Caco-2 (cell line): ENCODE results near the gene LSP1. TPM values are rescaled to one million over a fixed set of nuclear protein-coding genes. Genes with fewer than 3 reads are reported as not detected.
A peak's percentile ranks its signal among the peaks of the same experiment; 100 is the strongest.

Source experiments
- BruUV-seq: library from RNA; stranded (reverse); fragments of 400-500 nt; replicated peaks from 2 replicates; lab custom pipeline; 2021; lab: Mats Ljungman, UMichigan
- CTCF ChIA-PET: fragments of 300-600 bp; sonication (Branson Sonifier 250); formaldehyde crosslinking; loops from one replicate; lab custom pipeline; 2022; ENCODE audit warnings: antibody characterized with exemption; lab: Charles Lee
- POLR2A ChIA-PET: fragments of 300-600 bp; sonication (Branson Sonifier 250); formaldehyde crosslinking; loops from one replicate; lab custom pipeline; 2022; ENCODE audit warnings: antibody characterized with exemption; lab: Charles Lee
- DNase-seq, 2 experiments: peaks; one replicate each; pipeline versions ENCODE4 v3.0.0 to v3.0.0-alpha.2; 2020 to 2022
- H3K27me3 ChIP-seq: replicated peaks from 2 replicates; pipeline ENCODE4 v1.6.0; 2011; ENCODE audit warnings: low read length; ENCODE audit not compliant: control insufficient read depth, insufficient read depth
- H3K36me3 ChIP-seq: 2 replicates; pipeline ENCODE4 v1.5.1; 2011; ENCODE audit warnings: low read length; ENCODE audit not compliant: control insufficient read depth, insufficient read depth
- H3K4me1 ChIP-seq: fragments of 250-450 bp; sonication (Bioruptor Pico); 2 replicates; pipeline ENCODE4 v1.5.1; 2020; ENCODE audit warnings: mild to moderate bottlenecking
- H3K4me3 ChIP-seq: 2 replicates; pipeline ENCODE4 v1.5.1; 2011; ENCODE audit warnings: low read depth, mild to moderate bottlenecking, control low read depth, low read length
- H3K9me3 ChIP-seq: fragments of 250-450 bp; sonication (Bioruptor Pico); 2 replicates; pipeline ENCODE4 v1.5.1; 2020; ENCODE audit warnings: mild to moderate bottlenecking, moderate library complexity
- H3K27ac Mint-ChIP-seq: one replicate; pipeline ENCODE4 v1.8.0; 2022; ENCODE audit warnings: mixed read lengths; ENCODE audit not compliant: unreplicated experiment
- H3K27me3 Mint-ChIP-seq: one replicate; pipeline ENCODE4 v1.8.0; 2022; ENCODE audit warnings: mixed read lengths; ENCODE audit not compliant: insufficient read depth, unreplicated experiment
- H3K36me3 Mint-ChIP-seq: one replicate; pipeline ENCODE4 v1.8.0; 2022; ENCODE audit warnings: mild to moderate bottlenecking, mixed read lengths; ENCODE audit not compliant: insufficient read depth, unreplicated experiment
- H3K4me1 Mint-ChIP-seq: one replicate; pipeline ENCODE4 v1.8.0; 2022; ENCODE audit warnings: low read depth, mixed read lengths; ENCODE audit not compliant: unreplicated experiment
- H3K4me3 Mint-ChIP-seq: one replicate; pipeline ENCODE4 v1.8.0; 2022; ENCODE audit warnings: mild to moderate bottlenecking, moderate library complexity, mixed read lengths; ENCODE audit not compliant: unreplicated experiment
- H3K9me3 Mint-ChIP-seq: one replicate; pipeline ENCODE4 v1.8.0; 2022; ENCODE audit warnings: mixed read lengths; ENCODE audit not compliant: unreplicated experiment
- CTCF ChIP-seq, 2 experiments: fragments of 200-600 bp in 1 of 2; IDR thresholded peaks; 1 replicate in 1 of 2; 2 replicates in 1 of 2; pipeline versions ENCODE4 v1.5.1 to v1.8.0; 2011 to 2022; ENCODE audit warnings: antibody characterized with exemption in 1 of 2, control low read depth in 1 of 2, inconsistent platforms in 1 of 2, low read depth in 1 of 2, low read length in 1 of 2, mild to moderate bottlenecking in 1 of 2, moderate library complexity in 1 of 2; ENCODE audit not compliant: insufficient read depth in 1 of 2, severe bottlenecking in 1 of 2, unreplicated experiment in 1 of 2
- intact Hi-C: fragments of 100-400 bp; cut with micrococcal nuclease; formaldehyde crosslinking; loops from one replicate; pipeline ENCODE4 v1.10.0; 2022; ENCODE audit not compliant: unreplicated experiment
- total RNA-seq: library from RNA; stranded (reverse); gene quantifications from 2 replicates; pipeline ENCODE4 v1.2.3, GENCODE V29; 2022

The LSP1 gene
- total RNA-seq, 1 experiment from 2014 or later: not detected

GRCh38 chr11:1844221-1845094, 8.4 kb upstream of the LSP1 start:
- Histone ChIP-seq H3K9me3 (no peaks in the 10 kb centered on the region), H3K27me3 (no peaks in the 10 kb centered on the region), H3K4me3 (no peak overlapping the region), H3K4me1 (peaks cover 8% of the 10 kb centered on the region), H3K36me3 (no peaks in the 10 kb centered on the region)
- ChIA-PET POLR2A (no interaction called here), CTCF (no interaction called here)
- H3K27ac Mint-ChIP-seq: peak overlapping the region; percentile 15
- peaks cover 11% of the 10 kb centered on the region for H3K4me1 Mint-ChIP-seq
- intact Hi-C loops: no loop called here
- H3K4me3 Mint-ChIP-seq: no peak overlapping the region
- no TSS peak for BruUV-seq
- TF ChIP-seq CTCF (IDR thresholded peaks at IDR 0.05; ENCODE audit: insufficient read depth in 1 of 2, low read depth in 1 of 2, low read length in 1 of 2, severe bottlenecking in 1 of 2, unreplicated experiment in 1 of 2): no peak
- H3K27me3 Mint-ChIP-seq: no peaks in the 10 kb centered on the region
- H3K36me3 Mint-ChIP-seq: peaks cover 6% of the 10 kb centered on the region
- H3K9me3 Mint-ChIP-seq: no peaks in the 10 kb centered on the region
- DNase-seq: no peak

GRCh38 chr11:1845095-1845429, 7.8 kb upstream of the LSP1 start:
- H3K36me3 ChIP-seq: no peaks in the 10 kb centered on the region
- H3K4me1 Mint-ChIP-seq: peaks cover 11% of the 10 kb centered on the region
- DNase-seq: no peak
- peaks cover 8% of the 10 kb centered on the region for H3K4me1 ChIP-seq
- H3K27ac Mint-ChIP-seq: peak overlapping the region; percentile 15
- H3K27me3 ChIP-seq: no peaks in the 10 kb centered on the region
- CTCF ChIA-PET: no interaction called here
- H3K4me3 ChIP-seq: no peak overlapping the region
- no peaks in the 10 kb centered on the region for H3K27me3 Mint-ChIP-seq
- peaks cover 6% of the 10 kb centered on the region for H3K36me3 Mint-ChIP-seq
- POLR2A ChIA-PET: no interaction called here
- TF ChIP-seq CTCF (IDR thresholded peaks at IDR 0.05; ENCODE audit: insufficient read depth in 1 of 2, low read depth in 1 of 2, low read length in 1 of 2, severe bottlenecking in 1 of 2, unreplicated experiment in 1 of 2): no peak
- intact Hi-C loops: no loop called here
- no peaks in the 10 kb centered on the region for H3K9me3 Mint-ChIP-seq
- no peaks in the 10 kb centered on the region for H3K9me3 ChIP-seq
- no peak overlapping the region for H3K4me3 Mint-ChIP-seq
- BruUV-seq: no TSS peak

GRCh38 chr11:1845561-1846452, 7.1 kb upstream of the LSP1 start:
- TF ChIP-seq CTCF (IDR thresholded peaks at IDR 0.05; ENCODE audit: insufficient read depth in 1 of 2, low read depth in 1 of 2, low read length in 1 of 2, severe bottlenecking in 1 of 2, unreplicated experiment in 1 of 2): no peak
- peaks cover 11% of the 10 kb centered on the region for H3K4me1 Mint-ChIP-seq
- peak overlapping the region; percentile 15 for H3K27ac Mint-ChIP-seq
- no TSS peak for BruUV-seq
- no peaks in the 10 kb centered on the region for H3K9me3 ChIP-seq
- ChIA-PET POLR2A (no interaction called here), CTCF (no interaction called here)
- H3K27me3 Mint-ChIP-seq: no peaks in the 10 kb centered on the region
- H3K4me3 Mint-ChIP-seq: no peak overlapping the region
- H3K4me1 ChIP-seq: peaks cover 8% of the 10 kb centered on the region
- H3K27me3 ChIP-seq: no peaks in the 10 kb centered on the region
- H3K36me3 Mint-ChIP-seq: peaks cover 2% of the 10 kb centered on the region
- DNase-seq: no peak
- intact Hi-C loops: no loop called here
- H3K4me3 ChIP-seq: no peak overlapping the region
- H3K36me3 ChIP-seq: no peaks in the 10 kb centered on the region
- no peaks in the 10 kb centered on the region for H3K9me3 Mint-ChIP-seq
